Thoracic aorta (tissue), 2 donors: ENCODE measurements around the gene MIGA1. TPM values are rescaled to one million over a fixed set of nuclear protein-coding genes. Genes with fewer than 3 reads are reported as not detected.

Experiments used
- ATAC-seq: fragments of 150-250 bp; one replicate; pipeline ENCODE4 v1.8.0; 2017; ENCODE audit warnings: low read depth; ENCODE audit not compliant: insufficient number of reproducible peaks, low FRiP score
- DNase-seq: peaks from one replicate; pipeline ENCODE4 v3.0.0-alpha.2; 2020; ENCODE audit warnings: low spot score
- H3K27ac ChIP-seq, 2 donors: fragments of 200-600 bp; sonication (generic); 1 replicate in 1 of 2; 2 replicates in 1 of 2; pipeline ENCODE4 v1.5.1; 2016; ENCODE audit warnings: mild to moderate bottlenecking in 2 of 2, moderate library complexity in 2 of 2
- H3K27me3 ChIP-seq: fragments of 200-600 bp; sonication (generic); replicated peaks from 2 replicates; pipeline ENCODE4 v1.6.0; 2016; ENCODE audit warnings: mild to moderate bottlenecking; ENCODE audit not compliant: insufficient read depth
- H3K36me3 ChIP-seq: fragments of 200-600 bp; sonication (generic); one replicate; pipeline ENCODE4 v1.5.1; 2016
- H3K4me1 ChIP-seq, 2 donors: fragments of 200-600 bp; sonication (generic); 1 replicate in 1 of 2; 2 replicates in 1 of 2; pipeline versions ENCODE4 v1.5.1 to v1.6.0; 2016; ENCODE audit warnings: low read depth in 2 of 2, mild to moderate bottlenecking in 1 of 2; ENCODE audit not compliant: control insufficient read depth in 1 of 2
- H3K4me3 ChIP-seq: fragments of 200-600 bp; sonication (generic); 2 replicates; pipeline ENCODE4 v1.5.1; 2016; ENCODE audit warnings: mild to moderate bottlenecking
- H3K9me3 ChIP-seq: fragments of 200-600 bp; sonication (generic); 2 replicates; pipeline ENCODE4 v1.5.1; 2016
- total RNA-seq, 2 donors: library from RNA; depleted of rRNA; stranded (reverse); fragments of >200 nt; gene quantifications; one replicate each; pipeline versions ENCODE4 v1.1.0 to v1.2.3, GENCODE V29; 2016
- TF ChIP-seq, protein P1 (sequence below): fragments of 200-600 bp; sonication (generic); IDR thresholded peaks from one replicate; pipeline ENCODE4 v1.5.1; 2019; ENCODE audit warnings: antibody characterized with exemption

Gene MIGA1
- total RNA-seq, 2 donors from 2014 or later = 16.0 to 24.3 TPM

DNA sequence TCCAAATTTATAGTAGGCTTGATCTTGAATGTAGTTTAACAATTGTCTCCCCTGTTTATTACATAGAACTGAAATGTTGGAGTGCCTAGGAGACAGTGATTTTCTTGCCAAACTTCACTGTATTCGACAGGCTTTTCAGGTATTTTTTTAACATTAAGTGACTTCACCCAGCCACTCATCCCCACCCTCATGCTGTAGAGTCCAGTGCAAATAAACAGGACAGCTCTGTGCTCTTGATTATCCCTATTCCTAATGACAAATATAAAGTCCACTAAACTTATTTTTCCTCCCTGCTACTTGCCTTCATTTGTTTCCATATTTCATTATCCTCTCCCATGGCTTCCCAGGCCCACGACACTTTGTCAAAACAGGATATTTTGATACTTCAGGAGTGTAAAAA, 79.8 kb downstream of the MIGA1 start:
- ATAC-seq (no peak), DNase-seq (no peak)
- no peak overlapping the region for H3K27ac ChIP-seq
- no peaks in the 10 kb centered on the region for H3K27me3 ChIP-seq
- no peaks in the 10 kb centered on the region for H3K36me3 ChIP-seq
- H3K4me1 ChIP-seq = peaks cover 3 to 10% of the 10 kb centered on the region in 2 donors
- H3K9me3 ChIP-seq = peaks cover 7% of the 10 kb centered on the region
- TF ChIP-seq, protein P1, sequence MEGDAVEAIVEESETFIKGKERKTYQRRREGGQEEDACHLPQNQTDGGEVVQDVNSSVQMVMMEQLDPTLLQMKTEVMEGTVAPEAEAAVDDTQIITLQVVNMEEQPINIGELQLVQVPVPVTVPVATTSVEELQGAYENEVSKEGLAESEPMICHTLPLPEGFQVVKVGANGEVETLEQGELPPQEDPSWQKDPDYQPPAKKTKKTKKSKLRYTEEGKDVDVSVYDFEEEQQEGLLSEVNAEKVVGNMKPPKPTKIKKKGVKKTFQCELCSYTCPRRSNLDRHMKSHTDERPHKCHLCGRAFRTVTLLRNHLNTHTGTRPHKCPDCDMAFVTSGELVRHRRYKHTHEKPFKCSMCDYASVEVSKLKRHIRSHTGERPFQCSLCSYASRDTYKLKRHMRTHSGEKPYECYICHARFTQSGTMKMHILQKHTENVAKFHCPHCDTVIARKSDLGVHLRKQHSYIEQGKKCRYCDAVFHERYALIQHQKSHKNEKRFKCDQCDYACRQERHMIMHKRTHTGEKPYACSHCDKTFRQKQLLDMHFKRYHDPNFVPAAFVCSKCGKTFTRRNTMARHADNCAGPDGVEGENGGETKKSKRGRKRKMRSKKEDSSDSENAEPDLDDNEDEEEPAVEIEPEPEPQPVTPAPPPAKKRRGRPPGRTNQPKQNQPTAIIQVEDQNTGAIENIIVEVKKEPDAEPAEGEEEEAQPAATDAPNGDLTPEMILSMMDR = no peak
- H3K4me3 ChIP-seq = no peak overlapping the region

DNA sequence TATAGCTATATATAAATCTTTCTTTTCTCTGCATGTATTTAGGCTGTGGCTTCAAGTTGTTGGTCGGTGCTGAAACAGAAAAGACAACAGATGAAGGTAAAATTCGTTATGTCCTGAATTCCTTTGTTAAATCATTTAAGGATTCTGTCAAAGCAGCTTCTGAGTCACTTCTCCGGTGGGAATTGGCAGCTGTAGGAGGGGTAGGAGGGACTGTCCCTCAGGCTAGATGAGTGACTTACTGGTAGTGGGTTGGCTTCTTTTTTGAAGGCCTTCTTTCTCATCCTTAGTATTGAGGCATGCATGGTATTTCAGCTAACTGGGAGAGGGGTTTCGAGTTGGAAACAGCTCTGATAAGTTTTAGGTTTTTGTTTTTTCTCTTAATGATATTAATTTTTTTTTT, 86.8 kb downstream of the MIGA1 start:
- peaks cover 10% of the 10 kb centered on the region for H3K36me3 ChIP-seq
- TF ChIP-seq, protein P1 = no peak
- no peak overlapping the region for H3K27ac ChIP-seq
- H3K9me3 ChIP-seq = no peaks in the 10 kb centered on the region
- no peaks in the 10 kb centered on the region for H3K27me3 ChIP-seq
- ATAC-seq (no peak), DNase-seq (no peak)
- H3K4me3 ChIP-seq = no peak overlapping the region
- no peaks in the 10 kb centered on the region for H3K4me1 ChIP-seq

DNA sequence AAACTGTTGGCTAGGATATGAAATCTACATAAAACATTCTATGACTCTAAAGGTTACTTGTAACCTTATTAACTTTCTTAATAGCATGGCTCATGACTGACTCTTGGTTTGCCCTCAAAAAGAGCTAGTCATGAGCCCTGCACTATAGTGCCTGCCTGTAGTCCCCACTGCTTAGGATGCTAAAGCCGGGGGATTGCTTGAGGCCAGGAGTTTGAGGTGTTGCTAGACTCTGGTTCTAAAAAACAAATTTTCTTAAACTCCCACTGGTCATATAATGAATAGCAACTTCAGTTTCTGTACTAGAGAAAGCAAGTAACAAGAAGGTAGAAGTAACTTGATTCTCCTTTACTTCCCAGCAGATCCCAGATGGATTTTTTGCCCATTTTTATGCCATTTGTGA, 93.2 kb downstream of the MIGA1 start:
- DNase-seq (no peak), ATAC-seq (no peak)
- H3K27ac ChIP-seq = no peak overlapping the region
- H3K9me3 ChIP-seq = no peaks in the 10 kb centered on the region
- H3K4me3 ChIP-seq = no peak overlapping the region
- H3K27me3 ChIP-seq = no peaks in the 10 kb centered on the region
- TF ChIP-seq, protein P1 = no peak
- H3K36me3 ChIP-seq = peaks cover 5% of the 10 kb centered on the region
- peaks cover 3% of the 10 kb centered on the region in 2 donors for H3K4me1 ChIP-seq

DNA sequence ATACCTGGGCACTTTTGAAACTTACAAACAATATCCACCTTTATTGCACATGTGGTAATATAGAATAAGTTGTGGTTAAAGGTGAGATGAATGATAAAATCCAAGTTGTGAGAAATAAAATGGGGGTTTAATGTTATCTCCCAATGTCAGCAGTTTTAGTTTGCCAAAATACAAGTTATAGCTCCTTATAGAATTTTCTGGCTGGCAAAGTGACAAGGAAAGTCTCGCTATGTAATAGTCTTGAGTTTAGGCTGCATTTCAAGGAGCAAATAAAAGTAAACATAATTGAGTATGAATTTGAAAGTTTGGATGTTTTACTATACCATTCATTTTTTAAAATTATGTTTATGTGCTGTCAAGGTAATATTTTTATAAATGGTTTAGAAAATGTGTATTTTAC, 94.0 kb downstream of the MIGA1 start:
- ATAC-seq (no peak), DNase-seq (no peak)
- Histone ChIP-seq H3K4me1 (peaks cover 3% of the 10 kb centered on the region in 2 donors), H3K27me3 (no peaks in the 10 kb centered on the region), H3K9me3 (no peaks in the 10 kb centered on the region), H3K36me3 (peaks cover 2% of the 10 kb centered on the region), H3K4me3 (no peak overlapping the region), H3K27ac (no peak overlapping the region)
- TF ChIP-seq, protein P1 = no peak

DNA sequence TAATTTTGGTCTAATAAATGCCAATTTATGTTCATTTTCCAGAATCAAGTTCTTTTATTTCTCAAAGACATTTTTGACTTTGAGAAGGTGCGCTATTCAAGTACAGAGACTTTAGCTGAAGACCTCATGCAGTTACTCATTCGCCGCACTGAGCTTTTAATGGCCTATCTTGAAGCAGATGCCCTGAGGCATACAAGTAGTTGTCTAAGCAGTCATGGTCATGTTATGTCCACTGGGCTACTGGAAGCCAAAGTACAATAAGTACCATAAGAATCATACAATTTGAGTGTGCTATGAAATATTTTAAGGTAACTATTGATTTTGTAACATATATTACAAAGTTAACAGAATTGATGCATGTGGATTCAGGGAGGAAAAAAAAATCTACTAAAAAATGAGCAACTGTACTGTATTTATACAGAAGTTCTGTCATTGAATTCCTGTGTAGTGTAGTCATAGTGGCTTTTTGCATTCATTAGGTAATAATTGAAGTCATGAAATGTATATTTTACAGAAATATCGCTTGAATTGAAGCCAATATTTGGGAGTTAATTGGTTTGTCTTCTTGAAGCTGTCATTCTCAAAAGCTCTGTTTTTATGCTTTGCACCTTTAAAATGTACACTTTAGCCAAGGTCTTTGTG, 95.5 kb downstream of the MIGA1 start:
- ATAC-seq = no peak
- no peak overlapping the region for H3K4me3 ChIP-seq
- H3K27me3 ChIP-seq = no peaks in the 10 kb centered on the region
- H3K36me3 ChIP-seq = no peaks in the 10 kb centered on the region
- H3K27ac ChIP-seq = no peak overlapping the region
- TF ChIP-seq, protein P1 = no peak
- peaks cover 3% of the 10 kb centered on the region in 2 donors for H3K4me1 ChIP-seq
- H3K9me3 ChIP-seq = no peaks in the 10 kb centered on the region
- no peak for DNase-seq
